ENCODE data around the gene SLC66A3.
A peak's percentile ranks its signal among the peaks of the same experiment; 100 is the strongest.

SLC66A3 gene

DNA sequence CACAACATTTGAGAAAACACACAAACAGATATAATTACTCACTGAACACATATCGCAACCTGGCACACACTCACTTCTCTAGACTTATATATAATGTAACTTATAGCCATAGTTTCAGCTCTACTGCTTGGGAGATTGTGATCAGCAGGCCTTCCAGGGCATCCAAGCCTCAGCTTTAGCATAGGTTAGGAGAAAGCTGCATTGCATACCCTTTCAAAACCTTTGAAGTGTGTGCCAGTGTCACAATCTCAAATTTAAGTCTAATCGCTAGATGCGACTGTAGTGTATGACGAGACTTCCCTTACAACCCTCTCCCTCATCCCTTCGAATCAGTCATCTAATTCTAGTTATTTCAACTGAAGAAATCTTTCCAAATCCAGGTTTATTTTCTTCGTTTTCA, 30.9 kb downstream of the SLC66A3 start:
- no peak for DNase-seq (ENCODE audit: low read depth)
- TF ChIP-seq, protein P1, sequence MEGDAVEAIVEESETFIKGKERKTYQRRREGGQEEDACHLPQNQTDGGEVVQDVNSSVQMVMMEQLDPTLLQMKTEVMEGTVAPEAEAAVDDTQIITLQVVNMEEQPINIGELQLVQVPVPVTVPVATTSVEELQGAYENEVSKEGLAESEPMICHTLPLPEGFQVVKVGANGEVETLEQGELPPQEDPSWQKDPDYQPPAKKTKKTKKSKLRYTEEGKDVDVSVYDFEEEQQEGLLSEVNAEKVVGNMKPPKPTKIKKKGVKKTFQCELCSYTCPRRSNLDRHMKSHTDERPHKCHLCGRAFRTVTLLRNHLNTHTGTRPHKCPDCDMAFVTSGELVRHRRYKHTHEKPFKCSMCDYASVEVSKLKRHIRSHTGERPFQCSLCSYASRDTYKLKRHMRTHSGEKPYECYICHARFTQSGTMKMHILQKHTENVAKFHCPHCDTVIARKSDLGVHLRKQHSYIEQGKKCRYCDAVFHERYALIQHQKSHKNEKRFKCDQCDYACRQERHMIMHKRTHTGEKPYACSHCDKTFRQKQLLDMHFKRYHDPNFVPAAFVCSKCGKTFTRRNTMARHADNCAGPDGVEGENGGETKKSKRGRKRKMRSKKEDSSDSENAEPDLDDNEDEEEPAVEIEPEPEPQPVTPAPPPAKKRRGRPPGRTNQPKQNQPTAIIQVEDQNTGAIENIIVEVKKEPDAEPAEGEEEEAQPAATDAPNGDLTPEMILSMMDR (IDR thresholded peaks at IDR 0.05; ENCODE audit: low read length, missing control alignments), result no peak
- H3K4me3 ChIP-seq (replicated peaks; ENCODE audit: low read depth, low read length), result no peak overlapping the region

DNA sequence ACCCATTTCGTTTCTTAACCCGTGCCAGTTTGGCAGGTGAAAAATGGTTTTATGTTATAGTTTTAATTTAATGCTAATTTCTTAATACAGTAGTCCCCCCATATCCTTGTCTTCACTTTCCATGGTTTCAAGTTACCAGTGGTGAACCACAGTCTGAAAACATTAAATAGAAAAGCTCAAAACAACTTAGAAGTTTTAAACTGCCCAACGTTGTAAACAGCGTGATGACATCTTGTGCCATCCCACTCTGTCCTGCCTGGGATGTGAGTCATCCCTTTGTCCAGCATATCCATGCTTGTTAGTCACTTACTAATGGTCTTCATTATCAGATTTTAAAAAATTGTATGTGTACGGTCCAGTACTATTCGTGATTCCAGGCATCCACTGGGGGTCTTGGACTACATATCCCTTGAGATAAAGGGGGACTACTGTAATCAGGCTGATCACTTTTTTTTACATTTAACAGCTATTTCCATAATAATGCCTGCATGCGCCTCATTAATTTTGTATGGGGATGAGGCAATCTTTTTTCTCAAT, 31.9 kb downstream of the SLC66A3 start:
- TF ChIP-seq, protein P1 (IDR thresholded peaks at IDR 0.05; ENCODE audit: low read length, missing control alignments), result no peak
- no peak overlapping the region for H3K4me3 ChIP-seq (replicated peaks; ENCODE audit: low read depth, low read length)
- peak; percentile 81 for DNase-seq (ENCODE audit: low read depth)

DNA sequence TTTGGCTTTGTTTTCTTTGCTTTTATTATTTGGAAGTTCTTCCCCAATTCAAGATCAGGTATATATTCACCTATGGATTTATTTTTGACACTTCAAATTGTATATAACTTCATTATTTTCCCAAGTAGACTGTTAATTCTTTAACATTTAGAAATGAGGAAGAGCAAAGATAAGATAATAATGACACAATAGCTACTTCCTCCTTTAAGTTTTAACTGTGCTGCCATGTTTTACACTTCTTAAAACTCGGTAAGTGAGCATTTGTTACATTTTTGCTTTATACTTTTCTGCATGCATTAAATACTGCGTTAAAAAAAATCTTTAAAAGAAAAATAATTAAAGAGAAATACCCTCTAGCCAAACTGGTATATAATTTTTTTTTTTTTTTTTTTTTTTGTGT, 32.5 kb downstream of the SLC66A3 start:
- no peak overlapping the region for H3K4me3 ChIP-seq (replicated peaks; ENCODE audit: low read depth, low read length)
- DNase-seq (ENCODE audit: low read depth), result no peak
- TF ChIP-seq, protein P1 (IDR thresholded peaks at IDR 0.05; ENCODE audit: low read length, missing control alignments), result no peak

DNA sequence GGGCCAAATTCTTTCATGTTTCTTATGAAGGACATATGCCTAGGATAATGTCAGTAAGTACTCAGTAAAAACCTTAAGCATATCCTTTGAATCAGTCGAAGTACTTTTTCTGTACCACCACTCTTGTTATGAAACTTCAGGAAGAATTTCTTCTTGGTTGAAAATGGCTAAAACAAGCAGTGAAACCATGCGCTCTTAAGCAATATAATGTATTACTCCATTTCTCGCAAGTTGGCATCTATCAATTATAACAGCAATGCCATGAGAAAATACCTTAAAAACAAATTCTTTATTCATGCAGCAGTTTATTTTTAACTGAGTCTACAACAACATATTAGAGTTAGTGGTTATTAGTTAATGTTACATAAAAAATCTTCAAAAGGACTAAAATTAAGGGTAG, 41.0 kb downstream of the SLC66A3 start:
- H3K4me3 ChIP-seq (replicated peaks; ENCODE audit: low read depth, low read length), result no peak overlapping the region
- TF ChIP-seq, protein P1 (IDR thresholded peaks at IDR 0.05; ENCODE audit: low read length, missing control alignments), result no peak
- no peak for DNase-seq (ENCODE audit: low read depth)

DNA sequence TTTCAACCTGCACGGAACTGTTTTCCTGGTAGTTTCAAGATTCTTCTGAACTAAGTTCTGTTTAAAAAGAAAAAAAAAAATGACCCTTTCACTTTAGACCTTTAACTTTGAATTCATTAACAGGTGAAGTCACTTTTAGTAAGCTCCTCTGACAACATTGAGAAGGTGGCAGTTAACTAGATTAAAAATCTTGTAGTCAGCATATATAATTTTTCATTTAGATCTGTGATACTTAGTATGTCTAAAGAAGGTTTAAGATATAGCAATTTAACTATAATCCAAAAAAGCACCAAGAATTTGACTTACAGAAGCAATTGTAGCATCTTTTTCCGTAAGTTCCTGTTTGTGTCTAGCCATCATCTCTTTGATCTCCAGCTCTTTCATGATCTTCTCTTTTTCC, 45.4 kb downstream of the SLC66A3 start:
- H3K4me3 ChIP-seq (replicated peaks; ENCODE audit: low read depth, low read length), result no peak overlapping the region
- DNase-seq (ENCODE audit: low read depth), result no peak
- TF ChIP-seq, protein P1 (IDR thresholded peaks at IDR 0.05; ENCODE audit: low read length, missing control alignments), result no peak

DNA sequence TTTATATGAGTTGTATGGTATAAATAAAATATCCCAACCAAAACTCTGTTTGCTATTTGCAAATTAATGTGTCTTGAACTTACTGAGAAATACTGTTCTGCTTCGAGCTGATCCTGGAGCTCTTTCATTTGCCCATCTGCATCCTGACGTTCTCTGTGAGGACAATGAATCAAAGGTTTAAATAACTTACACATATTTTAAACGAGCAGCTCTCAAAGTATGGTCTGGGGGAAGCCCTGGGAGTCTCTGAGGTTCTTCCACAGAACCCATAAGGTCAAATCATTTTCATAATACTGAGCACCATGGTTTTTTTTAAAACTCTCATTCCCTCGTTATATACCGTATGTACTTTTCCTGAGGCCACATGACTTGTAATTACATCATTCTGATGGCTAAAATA, 46.7 kb downstream of the SLC66A3 start:
- no peak overlapping the region for H3K4me3 ChIP-seq (replicated peaks; ENCODE audit: low read depth, low read length)
- TF ChIP-seq, protein P1 (IDR thresholded peaks at IDR 0.05; ENCODE audit: low read length, missing control alignments), result no peak
- no peak for DNase-seq (ENCODE audit: low read depth)

DNA sequence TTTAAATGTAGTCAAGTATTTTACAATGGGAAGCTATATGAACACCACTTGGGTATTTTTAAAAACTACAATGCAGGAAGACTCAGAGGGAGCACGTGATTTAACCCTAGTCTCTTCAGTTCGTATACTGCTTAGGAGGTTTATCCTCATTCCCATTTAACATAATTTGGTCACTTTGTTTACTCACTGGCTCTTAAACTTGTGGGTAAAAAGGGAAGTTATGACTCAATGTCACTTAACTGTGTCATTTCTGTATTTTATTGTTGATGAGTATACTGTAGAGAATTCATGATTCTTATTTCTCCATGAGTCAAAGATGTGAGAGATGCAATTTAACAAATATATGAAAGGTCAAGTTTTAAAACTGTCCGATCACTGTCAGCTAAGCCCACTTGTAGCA, 48.2 kb downstream of the SLC66A3 start:
- no peak overlapping the region for H3K4me3 ChIP-seq (replicated peaks; ENCODE audit: low read depth, low read length)
- TF ChIP-seq, protein P1 (IDR thresholded peaks at IDR 0.05; ENCODE audit: low read length, missing control alignments), result no peak
- DNase-seq (ENCODE audit: low read depth), result peak; percentile 40

Measured in fibroblast of pulmonary artery (primary cell).